Activated effector memory CD4-positive, alpha-beta T cell treated with anti-CD3 and anti-CD28 coated beads, Interleukin-2, amount 50 U/mL, for 16 hours (primary cell): ENCODE results near the gene ADGRL1.
"Not testable (repeated sequence)": the region's sequence is repeated elsewhere in the genome, so short reads cannot be mapped to it uniquely, and the experiment has no call there.

Experiments used
- DNase-seq: peaks from one replicate; pipeline ENCODE4 v3.0.0-alpha.2; 2020

Gene ADGRL1

GRCh38 chr19:14186684-14187083 is 19.3 kb downstream of the ADGRL1 start:
- not testable (repeated sequence) for DNase-seq

GRCh38 chr19:14185691-14186090 is 20.3 kb downstream of the ADGRL1 start:
- not testable (repeated sequence) for DNase-seq

- DNase-seq = no peak
These were observed 20.8 kb downstream of the ADGRL1 start for GRCh38 chr19:14185158-14185557.

GRCh38 chr19:14183741-14184350 is 22.1 kb downstream of the ADGRL1 start:
- no peak for DNase-seq

DNA sequence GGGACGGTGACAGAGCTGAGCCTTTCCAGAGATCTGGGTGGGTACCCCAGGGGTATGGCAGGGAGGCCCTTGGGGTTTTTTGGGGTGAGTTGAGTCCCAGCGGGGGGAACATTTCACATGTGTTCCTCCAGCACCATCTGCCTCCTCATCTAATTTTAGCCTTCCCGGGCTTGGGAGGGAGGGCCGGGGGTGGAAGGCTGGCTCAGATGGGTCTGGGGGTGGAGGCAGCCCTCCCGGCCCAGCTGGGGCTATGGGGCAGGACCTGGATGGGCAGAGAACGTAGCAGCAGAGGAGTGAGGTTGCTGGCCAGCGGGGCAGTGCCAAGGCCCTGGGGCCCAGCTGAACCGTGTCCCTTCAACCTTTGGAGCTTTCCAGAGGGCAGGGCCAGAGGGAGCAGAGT is 23.5 kb downstream of the ADGRL1 start:
- no peak for DNase-seq

- no peak for DNase-seq
These were observed 24.1 kb downstream of the ADGRL1 start for GRCh38 chr19:14181906-14182305.

- not testable (repeated sequence) for DNase-seq
These were observed 24.8 kb downstream of the ADGRL1 start for GRCh38 chr19:14181199-14181598.

DNA sequence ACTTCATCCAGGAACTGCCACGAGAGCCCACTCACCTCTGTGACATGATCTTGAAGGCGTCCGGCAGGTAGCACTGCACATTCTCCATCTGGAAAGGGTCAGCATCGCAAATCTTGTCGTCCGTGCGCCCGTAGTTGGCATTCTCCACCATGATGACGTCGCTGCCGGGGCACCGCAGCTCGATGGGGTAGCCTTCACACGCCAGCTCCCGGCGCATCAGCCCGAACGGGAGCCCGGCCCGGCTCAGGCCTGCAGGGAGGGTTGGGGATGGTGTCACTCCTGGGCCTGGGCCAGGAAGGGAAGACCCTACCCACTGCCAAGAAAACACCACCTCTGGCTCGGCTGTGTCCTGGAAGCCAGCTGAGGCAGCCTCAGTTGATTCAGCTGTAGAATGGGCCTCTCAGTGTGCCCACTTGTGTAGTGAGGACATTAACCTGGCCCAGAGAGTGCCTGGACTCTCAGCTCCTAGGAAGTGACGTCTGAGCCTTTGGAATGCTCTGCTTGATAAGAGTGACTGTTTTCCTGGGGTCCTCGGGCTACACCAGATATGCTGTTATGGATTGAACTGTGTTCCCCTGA is 28.4 kb downstream of the ADGRL1 start:
- DNase-seq = no peak

DNA sequence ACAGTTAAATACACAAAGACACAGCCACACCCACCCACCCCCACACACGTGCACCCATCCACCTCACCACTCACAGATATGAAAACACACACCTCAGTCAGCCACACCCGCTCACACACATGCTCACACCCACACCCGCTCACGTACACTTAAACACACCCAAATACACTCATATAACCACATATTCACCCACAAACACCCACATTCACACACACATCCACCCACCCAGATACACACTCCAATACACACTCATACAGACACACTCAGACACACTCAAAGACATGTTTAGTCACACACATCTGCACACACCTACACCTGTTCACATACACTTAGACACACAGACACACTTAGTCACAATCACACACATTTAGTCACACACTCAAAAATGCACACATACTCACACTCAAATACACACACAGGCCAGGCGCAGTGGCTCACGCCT is 30.6 kb downstream of the ADGRL1 start:
- no peak for DNase-seq

DNA sequence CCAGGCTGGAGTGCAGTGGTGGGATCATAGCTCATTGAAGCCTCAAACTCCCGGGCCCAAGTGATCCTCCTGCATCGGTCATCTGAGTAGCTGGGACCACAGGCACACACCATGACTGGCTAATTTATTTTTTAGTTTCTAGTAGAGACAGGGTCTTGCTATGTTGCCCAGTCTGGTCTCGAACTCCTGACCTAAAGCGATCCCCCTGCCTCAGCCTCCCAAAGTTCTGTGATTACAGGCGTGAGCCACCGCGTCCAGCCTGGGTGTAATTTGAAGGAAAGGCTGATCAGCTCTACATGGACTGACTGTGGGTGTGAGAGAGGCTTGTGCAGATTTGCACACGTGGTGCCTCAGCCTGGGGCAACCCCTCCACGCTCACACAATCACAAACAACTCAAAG is 31.1 kb downstream of the ADGRL1 start:
- no peak for DNase-seq

- DNase-seq = no peak
These were observed 37.0 kb downstream of the ADGRL1 start for GRCh38 chr19:14168993-14169392.

- no peak for DNase-seq
These were observed 37.6 kb downstream of the ADGRL1 start for GRCh38 chr19:14168259-14168972.

DNA sequence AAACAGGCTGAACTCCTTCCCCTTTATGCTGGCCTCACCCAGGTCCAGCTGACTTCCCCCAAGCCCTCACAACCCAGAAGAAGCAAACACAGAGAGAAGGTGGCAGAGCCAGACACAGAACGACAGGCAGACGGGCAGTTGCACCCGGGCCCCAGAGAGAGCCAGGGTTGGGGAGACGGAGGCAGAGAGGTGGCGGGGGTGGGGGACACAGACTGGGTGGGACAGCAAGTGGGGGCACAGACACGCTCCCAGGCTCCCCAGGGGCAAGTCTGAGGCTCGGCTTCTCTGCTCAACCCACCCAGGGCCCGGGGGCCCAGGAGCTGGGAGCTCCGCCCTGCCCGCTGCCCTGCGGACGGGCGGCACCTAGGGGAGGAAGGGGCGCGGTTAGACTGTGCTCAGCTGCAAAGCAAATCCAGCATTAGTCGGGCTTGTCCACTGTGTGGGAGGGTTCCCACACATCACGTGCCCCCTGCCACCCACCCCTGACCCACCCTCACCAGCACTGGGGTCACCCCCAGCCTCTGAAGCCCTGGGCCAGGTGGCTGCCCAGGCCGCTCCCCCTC is 38.3 kb downstream of the ADGRL1 start:
- DNase-seq = peak; percentile 74

GRCh38 chr19:14166999-14167575 is 38.9 kb downstream of the ADGRL1 start:
- no peak for DNase-seq

DNA sequence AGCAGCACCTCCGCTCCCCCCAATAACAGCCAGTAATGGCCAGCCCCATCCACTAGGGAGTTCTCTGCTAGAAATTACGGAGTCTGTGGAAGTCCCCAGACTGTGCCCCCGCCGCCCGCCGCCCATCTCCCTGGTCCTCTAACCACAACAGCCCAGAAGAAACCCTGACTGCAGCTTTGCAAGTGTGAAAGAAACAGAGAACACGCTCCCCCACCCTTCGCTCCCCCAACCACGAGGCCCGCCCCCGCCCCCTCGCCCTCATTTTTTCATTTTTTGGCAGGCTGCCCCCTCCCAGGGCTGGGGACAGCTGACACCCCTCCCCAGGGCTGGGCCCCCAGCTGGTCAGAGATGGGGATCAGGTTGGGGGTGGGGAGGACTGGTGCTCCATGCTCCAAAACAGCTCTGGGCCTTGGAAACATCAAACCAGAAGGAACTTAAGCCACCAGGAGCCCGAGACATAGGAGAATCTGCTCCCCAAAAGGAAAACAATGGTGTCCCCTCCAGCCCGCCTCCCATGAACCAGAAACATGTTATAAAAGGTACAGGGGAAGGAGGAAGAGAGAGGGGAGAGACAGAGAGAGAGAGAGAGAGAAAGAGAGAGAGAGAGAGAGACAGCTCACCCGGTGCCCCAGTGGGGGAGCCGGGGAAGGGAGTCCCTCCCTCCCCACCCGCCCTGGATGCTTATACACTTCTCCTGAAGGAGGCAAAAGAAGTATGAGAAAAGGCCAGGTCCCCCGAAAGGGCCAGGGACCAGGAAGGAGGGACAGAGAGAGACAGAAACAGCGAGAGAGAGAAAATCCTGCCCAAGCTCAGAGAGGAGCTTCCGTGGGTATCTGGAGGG is 39.8 kb downstream of the ADGRL1 start:
- DNase-seq = no peak

- DNase-seq = no peak
These were observed 41.1 kb downstream of the ADGRL1 start for GRCh38 chr19:14164724-14165493.

- DNase-seq = no peak
These were observed 41.9 kb downstream of the ADGRL1 start for GRCh38 chr19:14164082-14164481.

DNA sequence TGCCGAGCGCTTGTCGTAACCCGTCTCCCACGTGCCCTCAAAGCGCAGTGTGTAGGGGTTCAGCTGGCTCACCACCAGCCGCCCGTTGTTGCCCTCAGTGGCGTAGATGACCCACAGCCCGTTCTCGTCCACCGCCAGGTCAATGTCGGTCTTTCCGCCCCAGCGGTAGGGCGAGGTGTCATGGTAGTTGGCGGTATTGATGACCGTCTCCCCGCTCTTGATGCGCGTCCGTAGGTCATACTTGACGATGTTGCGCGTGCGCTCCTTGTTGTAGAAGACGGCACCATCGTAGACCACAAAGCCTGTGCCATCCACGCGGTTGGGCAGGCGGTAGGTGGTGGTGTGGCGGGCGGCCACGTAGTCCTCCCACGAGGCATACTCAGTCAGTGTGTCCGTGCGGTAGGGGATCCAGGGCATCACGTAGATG is 43.1 kb downstream of the ADGRL1 start:
- no peak for DNase-seq

- no peak for DNase-seq
These were observed 44.7 kb downstream of the ADGRL1 start for GRCh38 chr19:14161305-14161704.

- DNase-seq = no peak
These were observed 45.8 kb downstream of the ADGRL1 start for GRCh38 chr19:14160017-14160703.

DNA sequence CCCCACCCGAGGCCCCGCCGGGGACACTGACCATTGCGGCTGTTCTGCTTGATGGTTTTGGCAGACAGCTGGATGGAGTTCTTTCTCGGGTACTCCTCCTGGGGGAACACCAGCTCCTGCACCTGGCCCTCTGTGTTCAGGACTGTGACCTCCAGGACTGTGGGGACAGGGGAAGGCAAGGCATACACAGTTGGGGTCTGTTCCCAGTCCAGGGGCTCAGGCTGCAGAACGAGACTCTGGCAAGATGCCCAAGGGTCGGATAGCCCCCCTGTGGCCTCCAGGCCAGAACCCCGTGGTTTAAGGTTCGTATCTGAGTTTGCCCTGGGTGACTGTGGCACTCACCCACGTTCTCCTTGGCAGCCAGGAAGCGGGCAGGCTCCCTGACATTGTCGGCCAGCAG is 46.9 kb downstream of the ADGRL1 start:
- no peak for DNase-seq
